Adrenal gland (tissue), 5 donors: ENCODE measurements around the gene ST8SIA6.

Experiments used
- POLR2A ChIP-seq, 2 donors: fragments of 450-650 bp; IDR thresholded peaks; one replicate each; pipeline ENCODE4 v1.6.1; 2017; ENCODE audit warnings: antibody characterized with exemption in 2 of 2, mild to moderate bottlenecking in 2 of 2, moderate library complexity in 1 of 2
- TF ChIP-seq, protein P1 (sequence below), 6 experiments: fragments of 450-650 bp in 4 of 6; fragments of 200-600 bp in 2 of 6; sonication (generic) in 1 of 6; IDR thresholded peaks; 1 replicate in 5 of 6; 2 replicates in 1 of 6; pipeline versions ENCODE4 v1.5.1 to v1.8.0; 2016 to 2021; ENCODE audit warnings: antibody characterized with exemption in 6 of 6, mild to moderate bottlenecking in 2 of 6, moderate library complexity in 1 of 6
- donor health status: DM: no; HTN: no; CAD: no.

DNA sequence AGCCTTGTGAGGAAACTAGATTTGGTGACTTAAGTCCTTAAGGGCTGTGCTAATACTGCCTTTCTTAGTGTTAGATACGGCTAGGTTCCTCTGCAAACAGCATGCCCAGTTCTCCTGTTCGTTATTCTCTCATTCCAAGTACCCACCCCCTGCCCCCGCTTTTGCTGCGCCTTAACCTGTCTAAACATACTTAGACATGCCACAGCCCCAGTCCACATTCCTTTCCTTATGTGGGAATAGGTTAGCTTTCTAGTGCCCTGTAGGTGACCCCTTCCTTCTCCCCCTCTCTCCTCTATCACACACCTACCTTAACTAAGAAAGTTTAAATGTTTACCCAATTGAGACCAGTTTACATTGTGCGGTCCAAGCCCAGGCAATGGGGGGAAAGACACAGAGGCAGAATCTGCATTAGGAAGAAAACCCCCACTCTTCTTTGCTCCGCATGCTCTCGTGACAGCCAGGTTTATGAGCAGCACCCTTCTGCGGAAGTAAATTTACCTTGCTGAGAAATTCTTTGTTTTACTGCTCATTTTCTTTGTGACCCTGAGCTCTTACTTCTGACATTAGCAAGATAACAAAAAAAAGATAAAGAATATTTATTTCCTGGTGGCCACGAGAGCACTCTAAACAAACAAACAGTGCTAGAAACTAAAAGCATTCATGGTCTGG is 177.5 kb downstream of the ST8SIA6 start:
- TF ChIP-seq, protein P1, sequence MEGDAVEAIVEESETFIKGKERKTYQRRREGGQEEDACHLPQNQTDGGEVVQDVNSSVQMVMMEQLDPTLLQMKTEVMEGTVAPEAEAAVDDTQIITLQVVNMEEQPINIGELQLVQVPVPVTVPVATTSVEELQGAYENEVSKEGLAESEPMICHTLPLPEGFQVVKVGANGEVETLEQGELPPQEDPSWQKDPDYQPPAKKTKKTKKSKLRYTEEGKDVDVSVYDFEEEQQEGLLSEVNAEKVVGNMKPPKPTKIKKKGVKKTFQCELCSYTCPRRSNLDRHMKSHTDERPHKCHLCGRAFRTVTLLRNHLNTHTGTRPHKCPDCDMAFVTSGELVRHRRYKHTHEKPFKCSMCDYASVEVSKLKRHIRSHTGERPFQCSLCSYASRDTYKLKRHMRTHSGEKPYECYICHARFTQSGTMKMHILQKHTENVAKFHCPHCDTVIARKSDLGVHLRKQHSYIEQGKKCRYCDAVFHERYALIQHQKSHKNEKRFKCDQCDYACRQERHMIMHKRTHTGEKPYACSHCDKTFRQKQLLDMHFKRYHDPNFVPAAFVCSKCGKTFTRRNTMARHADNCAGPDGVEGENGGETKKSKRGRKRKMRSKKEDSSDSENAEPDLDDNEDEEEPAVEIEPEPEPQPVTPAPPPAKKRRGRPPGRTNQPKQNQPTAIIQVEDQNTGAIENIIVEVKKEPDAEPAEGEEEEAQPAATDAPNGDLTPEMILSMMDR (IDR thresholded peaks at IDR 0.05): no peak
- TF ChIP-seq POLR2A (IDR thresholded peaks at IDR 0.05): no peak
